22Rv1 (cell line): ENCODE measurements around the gene DIP2C.

Experiments used
- ZFX ChIP-seq: fragments of 450-650 bp; IDR thresholded peaks from 2 replicates; pipeline ENCODE4 v1.6.1; 2017; ENCODE audit warnings: antibody characterized with exemption, borderline replicate concordance
- TF ChIP-seq, protein P1 (sequence below): fragments of 450-650 bp; IDR thresholded peaks from 2 replicates; pipeline ENCODE4 v1.5.1; 2017; ENCODE audit warnings: mild to moderate bottlenecking

DNA sequence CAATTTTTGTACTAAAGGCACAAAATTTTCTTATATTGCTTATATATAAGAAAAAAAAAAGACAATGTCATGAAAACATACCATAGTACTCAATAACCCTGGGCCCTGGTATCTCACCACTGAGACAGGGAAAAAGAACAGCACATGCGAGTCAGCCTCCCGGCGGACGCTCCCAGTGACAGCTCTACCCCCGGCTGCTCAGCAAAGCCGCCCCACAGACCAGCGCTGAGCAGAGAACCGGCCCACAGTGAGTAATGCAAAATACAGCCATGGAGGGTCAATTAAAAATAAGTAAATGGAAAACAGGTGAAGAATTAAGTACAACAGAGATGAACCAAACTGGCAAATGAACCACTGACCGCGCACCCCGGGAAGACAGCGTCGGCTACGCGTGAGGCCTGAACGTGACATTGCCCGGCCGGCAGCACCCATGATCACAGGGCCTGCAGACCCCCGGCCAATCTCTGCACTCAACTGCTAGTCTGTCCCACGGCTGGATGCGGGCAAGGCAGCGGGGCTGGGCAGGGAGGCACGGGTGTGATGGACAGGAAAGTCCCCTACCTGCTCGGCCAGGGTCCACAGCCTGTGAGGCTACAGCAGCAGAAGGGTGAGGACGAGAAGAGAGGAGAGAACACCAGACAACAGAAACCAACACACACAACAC, 378.4 kb downstream of the DIP2C start:
- TF ChIP-seq, protein P1, sequence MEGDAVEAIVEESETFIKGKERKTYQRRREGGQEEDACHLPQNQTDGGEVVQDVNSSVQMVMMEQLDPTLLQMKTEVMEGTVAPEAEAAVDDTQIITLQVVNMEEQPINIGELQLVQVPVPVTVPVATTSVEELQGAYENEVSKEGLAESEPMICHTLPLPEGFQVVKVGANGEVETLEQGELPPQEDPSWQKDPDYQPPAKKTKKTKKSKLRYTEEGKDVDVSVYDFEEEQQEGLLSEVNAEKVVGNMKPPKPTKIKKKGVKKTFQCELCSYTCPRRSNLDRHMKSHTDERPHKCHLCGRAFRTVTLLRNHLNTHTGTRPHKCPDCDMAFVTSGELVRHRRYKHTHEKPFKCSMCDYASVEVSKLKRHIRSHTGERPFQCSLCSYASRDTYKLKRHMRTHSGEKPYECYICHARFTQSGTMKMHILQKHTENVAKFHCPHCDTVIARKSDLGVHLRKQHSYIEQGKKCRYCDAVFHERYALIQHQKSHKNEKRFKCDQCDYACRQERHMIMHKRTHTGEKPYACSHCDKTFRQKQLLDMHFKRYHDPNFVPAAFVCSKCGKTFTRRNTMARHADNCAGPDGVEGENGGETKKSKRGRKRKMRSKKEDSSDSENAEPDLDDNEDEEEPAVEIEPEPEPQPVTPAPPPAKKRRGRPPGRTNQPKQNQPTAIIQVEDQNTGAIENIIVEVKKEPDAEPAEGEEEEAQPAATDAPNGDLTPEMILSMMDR = no peak
- no peak for TF ChIP-seq ZFX
